ENCODE results near the gene GRXCR2. TPM values are rescaled to one million over a fixed set of nuclear protein-coding genes. Genes with fewer than 3 reads are reported as not detected.
A peak's percentile ranks its signal among the peaks of the same experiment; 100 is the strongest.
"Not testable (repeated sequence)": the region's sequence is repeated elsewhere in the genome, so short reads cannot be mapped to it uniquely, and the experiment has no call there.

The GRXCR2 gene
- total RNA-seq, 2 experiments from 2014 or later, result not detected

GRCh38 chr5:145858959-145859358 lies 13.9 kb downstream of the GRXCR2 start:
- H3K27ac Mint-ChIP-seq, result no peak overlapping the region
- H3K4me3 Mint-ChIP-seq, result no peak overlapping the region

GRCh38 chr5:145856285-145856818 lies 16.5 kb downstream of the GRXCR2 start:
- Mint-ChIP-seq H3K4me1 (peaks cover 4% of the 10 kb centered on the region), H3K27ac (no peak overlapping the region), H3K4me3 (peak overlapping the region; percentile 35), H3K9me3 (no peaks in the 10 kb centered on the region), H3K27me3 (peaks cover 24% of the 10 kb centered on the region), H3K36me3 (no peaks in the 10 kb centered on the region)
- DNase-seq, result peak; percentile 19

More at GRCh38 chr5:145858959-145859358, 13.9 kb downstream of the GRXCR2 start:
- H3K36me3 Mint-ChIP-seq, result no peaks in the 10 kb centered on the region
- no peaks in the 10 kb centered on the region for H3K9me3 Mint-ChIP-seq
- no peak for DNase-seq
- H3K4me1 Mint-ChIP-seq, result peaks cover 4% of the 10 kb centered on the region
- H3K27me3 Mint-ChIP-seq, result peaks cover 26% of the 10 kb centered on the region

GRCh38 chr5:145855763-145856267 lies 17.0 kb downstream of the GRXCR2 start:
- no peak for DNase-seq

GRCh38 chr5:145854651-145855258 lies 18.1 kb downstream of the GRXCR2 start:
- H3K27ac Mint-ChIP-seq, result no peak overlapping the region

More at GRCh38 chr5:145855763-145856267, 17.0 kb downstream of the GRXCR2 start:
- peaks cover 4% of the 10 kb centered on the region for H3K4me1 Mint-ChIP-seq
- H3K4me3 Mint-ChIP-seq, result no peak overlapping the region
- H3K27me3 Mint-ChIP-seq, result peaks cover 19% of the 10 kb centered on the region
- no peaks in the 10 kb centered on the region for H3K9me3 Mint-ChIP-seq
- no peak overlapping the region for H3K27ac Mint-ChIP-seq
- H3K36me3 Mint-ChIP-seq, result no peaks in the 10 kb centered on the region

GRCh38 chr5:145853781-145854376 lies 18.9 kb downstream of the GRXCR2 start:
- Mint-ChIP-seq H3K4me1 (peaks cover 4% of the 10 kb centered on the region), H3K27ac (no peak overlapping the region), H3K27me3 (peaks cover 18% of the 10 kb centered on the region), H3K36me3 (no peaks in the 10 kb centered on the region), H3K9me3 (no peaks in the 10 kb centered on the region), H3K4me3 (no peak overlapping the region)
- no peak for DNase-seq

More at GRCh38 chr5:145854651-145855258, 18.1 kb downstream of the GRXCR2 start:
- no peak overlapping the region for H3K4me3 Mint-ChIP-seq
- no peaks in the 10 kb centered on the region for H3K36me3 Mint-ChIP-seq
- no peak for DNase-seq
- no peaks in the 10 kb centered on the region for H3K9me3 Mint-ChIP-seq
- H3K27me3 Mint-ChIP-seq, result peaks cover 18% of the 10 kb centered on the region
- peaks cover 4% of the 10 kb centered on the region for H3K4me1 Mint-ChIP-seq

- Mint-ChIP-seq H3K27me3 (peaks cover 17% of the 10 kb centered on the region), H3K4me1 (peaks cover 4% of the 10 kb centered on the region)
Measured at GRCh38 chr5:145852990-145853389, 19.8 kb downstream of the GRXCR2 start.

GRCh38 chr5:145848854-145849253 lies 24.0 kb downstream of the GRXCR2 start:
- Mint-ChIP-seq H3K27me3 (no peaks in the 10 kb centered on the region), H3K36me3 (no peaks in the 10 kb centered on the region), H3K27ac (no peak overlapping the region), H3K4me1 (no peaks in the 10 kb centered on the region), H3K9me3 (no peaks in the 10 kb centered on the region), H3K4me3 (no peak overlapping the region)
- no peak for DNase-seq

More at GRCh38 chr5:145852990-145853389, 19.8 kb downstream of the GRXCR2 start:
- no peaks in the 10 kb centered on the region for H3K9me3 Mint-ChIP-seq
- H3K36me3 Mint-ChIP-seq, result no peaks in the 10 kb centered on the region
- H3K27ac Mint-ChIP-seq, result no peak overlapping the region
- no peak for DNase-seq
- H3K4me3 Mint-ChIP-seq, result no peak overlapping the region

- Mint-ChIP-seq H3K27ac (no peak overlapping the region), H3K4me1 (no peaks in the 10 kb centered on the region), H3K27me3 (peaks cover 5% of the 10 kb centered on the region), H3K9me3 (no peaks in the 10 kb centered on the region), H3K36me3 (no peaks in the 10 kb centered on the region), H3K4me3 (no peak overlapping the region)
- DNase-seq, result no peak
Measured at GRCh38 chr5:145847499-145848497, 25.0 kb downstream of the GRXCR2 start.

- no peaks in the 10 kb centered on the region for H3K4me1 Mint-ChIP-seq
- no peaks in the 10 kb centered on the region for H3K9me3 Mint-ChIP-seq
- no peaks in the 10 kb centered on the region for H3K36me3 Mint-ChIP-seq
- no peak overlapping the region for H3K27ac Mint-ChIP-seq
- no peak for DNase-seq
- H3K27me3 Mint-ChIP-seq, result peaks cover 5% of the 10 kb centered on the region
- H3K4me3 Mint-ChIP-seq, result no peak overlapping the region
Measured at GRCh38 chr5:145846081-145846480, 26.7 kb downstream of the GRXCR2 start.

GRCh38 chr5:145841299-145841698 lies 31.5 kb downstream of the GRXCR2 start:
- H3K4me3 Mint-ChIP-seq, result no peak overlapping the region
- H3K36me3 Mint-ChIP-seq, result no peaks in the 10 kb centered on the region
- DNase-seq, result no peak
- H3K27me3 Mint-ChIP-seq, result peaks cover 16% of the 10 kb centered on the region
- H3K4me1 Mint-ChIP-seq, result no peaks in the 10 kb centered on the region
- no peak overlapping the region for H3K27ac Mint-ChIP-seq
- H3K9me3 Mint-ChIP-seq, result no peaks in the 10 kb centered on the region

- no peaks in the 10 kb centered on the region for H3K9me3 Mint-ChIP-seq
- H3K4me1 Mint-ChIP-seq, result no peaks in the 10 kb centered on the region
- H3K36me3 Mint-ChIP-seq, result no peaks in the 10 kb centered on the region
- no peak for DNase-seq
- H3K27me3 Mint-ChIP-seq, result peaks cover 22% of the 10 kb centered on the region
- H3K4me3 Mint-ChIP-seq, result no peak overlapping the region
- H3K27ac Mint-ChIP-seq, result no peak overlapping the region
Measured at GRCh38 chr5:145840458-145841132, 32.2 kb downstream of the GRXCR2 start.

GRCh38 chr5:145838276-145838675 lies 34.5 kb downstream of the GRXCR2 start:
- Mint-ChIP-seq H3K27me3 (peaks cover 32% of the 10 kb centered on the region), H3K27ac (no peak overlapping the region), H3K4me3 (no peak overlapping the region), H3K4me1 (no peaks in the 10 kb centered on the region), H3K36me3 (no peaks in the 10 kb centered on the region), H3K9me3 (no peaks in the 10 kb centered on the region)
- DNase-seq, result no peak

GRCh38 chr5:145836241-145836640 lies 36.6 kb downstream of the GRXCR2 start:
- not testable (repeated sequence) for H3K4me1 Mint-ChIP-seq, H3K36me3 Mint-ChIP-seq, DNase-seq, H3K9me3 Mint-ChIP-seq, H3K27ac Mint-ChIP-seq, H3K4me3 Mint-ChIP-seq
- peaks cover 32% of the 10 kb centered on the region for H3K27me3 Mint-ChIP-seq

GRCh38 chr5:145835848-145836239 lies 37.0 kb downstream of the GRXCR2 start:
- DNase-seq, result no peak
- H3K9me3 Mint-ChIP-seq, result no peaks in the 10 kb centered on the region
- H3K27ac Mint-ChIP-seq, result no peak overlapping the region

More at GRCh38 chr5:145835848-145836239, 37.0 kb downstream of the GRXCR2 start:
- Mint-ChIP-seq H3K36me3 (no peaks in the 10 kb centered on the region), H3K4me3 (peak overlapping the region; percentile 25), H3K27me3 (peaks cover 32% of the 10 kb centered on the region), H3K4me1 (no peaks in the 10 kb centered on the region)
